GM06990 (cell line): ENCODE results near the gene MPHOSPH6.
"Not testable (repeated sequence)": the region's sequence is repeated elsewhere in the genome, so short reads cannot be mapped to it uniquely, and the experiment has no call there.

Source experiments
- DNase-seq: peaks from one replicate; pipeline ENCODE4 v3.0.0-alpha.2; 2011; ENCODE audit not compliant: insufficient read length; ENCODE audit errors: extremely low read depth
- H3K27me3 ChIP-seq: replicated peaks from 2 replicates; pipeline ENCODE4 v1.6.0; 2011; ENCODE audit warnings: low read length; ENCODE audit not compliant: control insufficient read depth, insufficient read depth
- H3K36me3 ChIP-seq: 2 replicates; pipeline ENCODE4 v1.5.1; 2011; ENCODE audit warnings: low read length; ENCODE audit not compliant: control insufficient read depth, insufficient read depth
- H3K4me3 ChIP-seq: replicated peaks from 2 replicates; pipeline ENCODE4 v1.5.1; 2011; ENCODE audit warnings: low read depth, mild to moderate bottlenecking, control low read depth, low read length
- CTCF ChIP-seq: IDR thresholded peaks from 2 replicates; pipeline ENCODE4 v1.5.1; 2011; ENCODE audit warnings: low read length, control low read depth, mild to moderate bottlenecking, inconsistent platforms; ENCODE audit not compliant: insufficient read depth, poor library complexity, severe bottlenecking

Gene MPHOSPH6

GRCh38 chr16:82146556-82146955, 23.5 kb downstream of the MPHOSPH6 start:
- no peak for TF ChIP-seq CTCF
- no peak for DNase-seq
- Histone ChIP-seq H3K36me3 (peaks cover 4% of the 10 kb centered on the region; the same call in 1 of the 2 replicates), H3K4me3 (no peak overlapping the region), H3K27me3 (no peaks in the 10 kb centered on the region)

- DNase-seq, H3K27me3 ChIP-seq, H3K36me3 ChIP-seq, H3K4me3 ChIP-seq: not testable (repeated sequence)
These were observed 30.8 kb downstream of the MPHOSPH6 start for GRCh38 chr16:82139286-82139571.

GRCh38 chr16:82138478-82139285, 31.3 kb downstream of the MPHOSPH6 start:
- Histone ChIP-seq H3K27me3 (no peaks in the 10 kb centered on the region), H3K36me3 (no peaks in the 10 kb centered on the region), H3K4me3 (no peak overlapping the region)
- no peak for TF ChIP-seq CTCF
- no peak for DNase-seq

GRCh38 chr16:82137822-82138167, 32.2 kb downstream of the MPHOSPH6 start:
- DNase-seq, result no peak
- Histone ChIP-seq H3K4me3 (no peak overlapping the region), H3K27me3 (no peaks in the 10 kb centered on the region), H3K36me3 (no peaks in the 10 kb centered on the region)
- TF ChIP-seq CTCF, result no peak

- no peak for TF ChIP-seq CTCF
These were observed 32.8 kb downstream of the MPHOSPH6 start for GRCh38 chr16:82136956-82137821.

GRCh38 chr16:82135844-82136243, 34.2 kb downstream of the MPHOSPH6 start:
- TF ChIP-seq CTCF, result no peak
- DNase-seq, result no peak
- no peaks in the 10 kb centered on the region for H3K27me3 ChIP-seq
- H3K4me3 ChIP-seq, result no peak overlapping the region
- H3K36me3 ChIP-seq, result no peaks in the 10 kb centered on the region

More at GRCh38 chr16:82136956-82137821, 32.8 kb downstream of the MPHOSPH6 start:
- no peak for DNase-seq
- Histone ChIP-seq H3K4me3 (no peak overlapping the region), H3K36me3 (no peaks in the 10 kb centered on the region), H3K27me3 (no peaks in the 10 kb centered on the region)
